ENCODE measurements around the gene PCSK1.
"Not testable (repeated sequence)": the region's sequence is repeated elsewhere in the genome, so short reads cannot be mapped to it uniquely, and the experiment has no call there.

Gene PCSK1

DNA sequence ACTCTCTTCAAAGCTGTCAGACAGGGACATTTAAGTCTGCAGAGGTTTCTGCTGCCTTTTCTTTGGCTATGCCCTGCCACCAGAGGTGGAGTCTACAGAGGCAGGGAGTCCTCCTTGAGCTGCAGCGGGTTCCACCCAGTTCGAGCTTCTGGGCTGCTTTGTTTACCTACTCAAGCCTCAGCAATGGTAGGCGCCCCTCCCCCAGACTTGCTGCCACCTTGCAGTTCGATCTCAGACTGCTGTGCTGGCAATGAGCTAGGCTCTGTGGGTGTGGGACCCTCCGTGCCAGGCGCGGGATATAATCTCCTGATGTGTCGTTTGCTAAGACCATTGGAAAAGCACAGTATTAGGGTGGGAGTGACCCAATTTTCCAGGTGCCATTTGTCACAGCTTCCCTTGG, 65.7 kb downstream of the PCSK1 start:
- not testable (repeated sequence) for DNase-seq

DNA sequence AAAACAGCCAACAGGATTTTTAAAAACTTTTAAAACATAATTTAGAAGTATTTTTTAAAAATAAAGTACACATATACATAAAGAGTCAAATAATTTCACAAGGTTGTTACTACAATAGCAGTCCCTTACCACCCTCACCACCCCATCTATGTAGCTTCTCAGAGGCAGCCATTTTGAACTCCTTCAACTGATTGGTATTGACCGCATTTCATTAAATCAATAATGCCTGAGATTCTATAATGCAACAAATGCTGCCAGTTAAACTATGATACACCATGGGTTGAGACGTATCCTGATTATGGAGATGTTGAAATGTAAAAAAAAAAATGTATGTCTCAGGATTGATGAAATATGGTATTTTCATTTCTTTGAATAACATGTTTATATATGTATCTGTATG, 78.8 kb downstream of the PCSK1 start:
- no peak for DNase-seq

DNA sequence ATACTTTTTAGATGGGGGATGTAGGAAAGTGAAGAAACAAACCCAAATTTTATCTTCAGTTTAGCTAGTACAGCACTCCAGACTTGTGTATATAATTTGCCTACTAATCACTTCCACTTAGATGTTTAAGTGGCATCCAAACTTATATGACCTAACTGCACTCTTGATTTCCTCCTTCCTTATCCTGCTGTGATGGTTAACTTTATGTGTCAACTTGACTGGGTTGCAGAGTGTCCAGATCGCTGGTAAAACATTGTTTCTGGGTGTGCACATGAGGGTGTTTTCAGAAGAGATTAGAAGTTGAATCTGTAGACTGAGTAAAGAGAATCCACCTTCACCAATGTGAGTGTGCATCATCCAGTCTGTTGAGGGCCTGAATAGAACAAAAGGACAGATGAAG, 79.8 kb downstream of the PCSK1 start:
- no peak for DNase-seq

DNA sequence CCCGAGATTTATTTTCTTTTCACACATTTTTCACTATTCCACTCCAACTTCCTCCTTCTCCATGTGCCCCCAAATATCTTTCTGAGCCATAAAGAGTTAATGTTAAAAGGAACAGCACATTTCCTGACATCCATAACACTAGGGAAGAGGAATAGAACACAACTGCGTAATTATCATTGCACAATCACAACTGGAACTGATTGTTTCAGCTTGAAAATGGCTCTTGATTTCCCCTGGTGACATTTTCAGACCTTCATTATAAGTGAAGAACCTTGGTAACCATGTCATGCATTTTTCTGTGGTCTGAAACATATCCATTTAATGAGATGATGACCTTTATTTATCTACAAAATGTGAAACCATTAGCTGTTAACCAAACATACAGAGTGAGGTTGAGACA, 82.4 kb downstream of the PCSK1 start:
- no peak for DNase-seq

DNA sequence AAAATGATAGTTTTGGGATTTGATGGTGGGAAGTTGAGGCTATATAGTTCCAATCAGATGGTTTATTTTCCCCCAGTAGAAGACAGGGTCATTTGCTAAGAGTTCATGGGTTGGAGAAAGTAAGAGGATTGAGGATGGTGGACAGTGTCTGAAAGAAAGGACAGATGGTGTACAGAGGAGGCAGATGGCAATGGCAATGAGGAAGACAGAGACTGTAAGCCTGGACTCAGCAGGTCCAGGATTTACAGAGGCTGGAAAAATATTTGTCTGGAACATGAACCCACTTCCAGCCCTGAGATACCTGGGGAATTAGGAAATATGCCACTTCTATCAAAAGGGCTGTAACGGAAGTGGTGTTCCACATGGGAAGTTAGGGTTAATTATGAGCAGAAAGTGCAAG, 84.5 kb downstream of the PCSK1 start:
- no peak for DNase-seq

DNA sequence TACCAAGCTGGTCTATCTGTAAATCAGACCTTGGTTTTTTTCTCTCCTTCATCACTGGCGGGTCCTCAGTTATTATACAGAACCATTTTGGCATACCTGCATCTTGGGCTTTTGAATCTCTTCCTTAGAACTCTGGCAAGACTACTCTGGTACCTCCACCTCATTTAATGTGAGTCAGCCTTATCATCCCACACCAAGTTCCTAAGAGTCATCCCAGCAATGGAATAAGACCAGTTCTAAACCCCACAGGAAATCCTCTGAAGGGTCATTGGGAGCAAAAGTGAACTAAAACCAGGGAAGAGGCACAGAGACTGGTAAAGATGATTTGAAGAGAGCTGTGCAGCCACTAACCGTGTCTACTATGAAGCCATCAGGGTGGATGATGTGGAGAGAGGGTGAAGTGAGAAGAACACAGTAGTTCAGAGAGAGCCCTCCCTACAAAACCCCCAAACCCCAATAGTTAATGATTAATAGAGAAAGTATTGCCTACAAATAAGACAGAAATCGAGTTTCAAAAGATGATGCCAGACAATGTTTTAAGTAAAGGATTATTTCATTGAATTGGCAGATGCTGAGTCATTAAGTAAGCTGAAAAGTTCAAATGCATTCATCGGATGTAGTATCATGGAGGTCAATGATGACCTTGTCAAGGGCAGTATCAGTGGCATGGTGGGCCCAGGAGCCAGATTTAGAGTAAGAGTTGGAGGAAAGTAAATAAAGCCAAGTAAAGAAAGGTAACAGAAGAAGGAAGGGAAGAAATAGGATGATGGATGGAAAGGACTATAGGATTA, 85.4 kb downstream of the PCSK1 start:
- no peak for DNase-seq

DNA sequence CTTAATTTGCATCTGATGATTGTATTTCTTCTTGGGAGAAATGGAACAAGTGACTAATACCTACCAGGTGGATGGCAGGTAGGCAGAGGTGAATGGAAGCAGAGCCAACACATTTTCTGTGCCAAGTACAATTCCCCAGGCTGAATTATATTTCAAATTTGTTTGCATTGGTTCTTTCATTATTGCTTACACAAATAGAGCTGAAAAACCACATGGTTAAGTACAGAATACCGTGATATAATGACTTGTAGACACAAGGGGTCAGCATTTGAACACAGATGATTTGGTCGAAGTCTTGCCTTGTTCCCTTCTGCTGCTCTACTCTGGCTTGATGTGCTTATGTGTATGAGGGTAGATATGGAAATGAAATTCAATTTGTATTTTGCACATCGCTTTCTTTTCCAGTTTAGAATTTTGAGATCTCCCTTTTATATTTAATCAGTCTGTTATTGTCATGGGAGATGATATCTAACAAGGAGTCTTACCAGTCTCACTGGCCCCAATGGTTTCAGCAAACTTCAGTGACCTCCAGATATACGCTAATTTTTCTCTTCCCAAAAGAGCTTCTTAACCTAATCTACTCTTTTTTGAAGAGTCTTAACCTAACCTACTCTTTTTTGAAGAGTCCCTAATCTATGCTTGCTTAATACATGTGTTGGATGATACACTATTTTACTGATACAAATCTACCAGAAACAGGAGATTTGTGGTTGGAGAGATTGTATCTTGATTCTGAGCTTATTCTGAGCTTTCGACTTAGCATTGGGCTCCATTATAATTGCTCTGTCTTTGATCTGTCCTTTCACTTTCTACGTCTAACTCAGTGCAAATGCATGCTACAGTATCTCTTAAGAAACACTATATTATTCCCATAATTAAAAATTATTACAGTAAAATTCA, 88.1 kb downstream of the PCSK1 start:
- peak; percentile 30 for DNase-seq

DNA sequence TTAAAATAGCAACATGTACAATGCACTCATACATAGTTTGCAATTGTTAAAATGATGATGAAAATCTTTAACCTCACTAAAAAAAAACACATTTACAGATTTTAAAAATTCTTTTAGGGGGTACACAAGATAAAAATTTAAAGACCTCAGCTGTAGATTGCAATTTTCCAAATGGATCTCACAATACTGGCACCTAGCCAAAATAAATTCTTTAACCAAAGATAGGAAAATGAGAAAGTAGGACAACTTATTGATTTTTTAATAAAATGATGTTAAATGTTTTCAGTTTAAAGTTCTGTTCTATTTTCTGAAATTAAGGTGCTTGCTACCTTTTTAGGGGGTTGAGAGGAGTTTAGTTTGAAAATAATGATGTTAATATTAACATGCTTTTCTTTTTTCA, 90.0 kb downstream of the PCSK1 start:
- DNase-seq: no peak

DNA sequence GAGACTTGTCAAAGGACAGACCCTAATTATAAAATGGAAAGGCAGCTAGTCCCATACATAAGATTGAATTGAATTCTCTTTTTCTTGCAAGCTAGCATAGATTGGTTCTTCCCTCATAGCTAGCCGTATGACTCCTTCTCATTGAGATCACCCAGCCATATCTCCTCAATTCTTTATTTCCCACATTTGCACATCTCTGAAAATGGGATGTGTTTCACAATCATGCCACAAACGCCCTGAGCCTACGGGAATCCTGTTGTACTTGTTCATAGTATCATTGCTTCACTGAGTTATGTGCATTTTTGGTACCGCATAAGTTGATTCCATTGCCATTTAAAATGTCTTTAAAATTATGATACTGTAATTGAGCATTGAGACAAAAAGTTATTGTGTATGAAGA, 90.5 kb downstream of the PCSK1 start:
- DNase-seq: no peak
